ENCODE measurements around the gene ARID1B. TPM values are rescaled to one million over a fixed set of nuclear protein-coding genes. Genes with fewer than 3 reads are reported as not detected.

ARID1B gene
- total RNA-seq, 1 experiment from 2014 or later = 35.6 TPM

- Histone ChIP-seq H3K4me3 (replicated peaks in 1 of 2; ENCODE audit: low read depth in 1 of 2, low read length in 2 of 2) (no peak overlapping the region), H3K9me2 (ENCODE audit: insufficient read depth) (no peaks in the 10 kb centered on the region), H2AFZ (ENCODE audit: low read depth, low read length, poor library complexity, severe bottlenecking) (no peak overlapping the region), H3K4me1 (ENCODE audit: control insufficient read depth in 1 of 2, insufficient read depth in 2 of 2, low read length in 2 of 2) (peaks cover 8 to 12% of the 10 kb centered on the region in 2 experiments), H3K9ac (ENCODE audit: low read length) (no peak overlapping the region), H3K27me3 (ENCODE audit: insufficient read depth, low read length) (no peaks in the 10 kb centered on the region), H4K20me1 (ENCODE audit: insufficient read depth) (no peaks in the 10 kb centered on the region), H3K4me2 (ENCODE audit: low read length) (no peak overlapping the region), H3K27ac (ENCODE audit: low read depth, low read length) (no peak overlapping the region), H3K79me2 (ENCODE audit: insufficient read depth, low read length) (peaks cover 29% of the 10 kb centered on the region), H3K9me3 (ENCODE audit: control insufficient read depth in 1 of 2, insufficient read depth in 1 of 2, low read depth in 1 of 2, low read length in 2 of 2) (no peaks in the 10 kb centered on the region), H3K36me3 (ENCODE audit: control insufficient read depth in 1 of 2, insufficient read depth in 2 of 2, low read length in 2 of 2) (no peaks in the 10 kb centered on the region)
- no TSS peak for BruUV-seq (replicated peaks)
- ChIA-PET CTCF (no interaction called here), POLR2A (no interaction called here), RAD21 (ENCODE audit: low non-redundant PET in 1 of 2, low total read pairs in 2 of 2, uncharacterized antibody in 2 of 2, unreplicated experiment in 2 of 2) (no interaction called here)
- intact Hi-C loops (cut with micrococcal nuclease) = no loop called here
- TF ChIP-seq MAX (IDR thresholded peaks at IDR 0.05) (no peak), EZH2phosphoT487 (IDR thresholded peaks at IDR 0.05; ENCODE audit: borderline replicate concordance) (no peak), EZH2 (IDR thresholded peaks at IDR 0.05) (no peak), SIN3A (IDR thresholded peaks at IDR 0.05; ENCODE audit: low read depth) (no peak), POLR2A (IDR thresholded peaks at IDR 0.05; ENCODE audit: borderline replicate concordance, extremely low read depth, insufficient read depth, insufficient read length) (no peak), FOSL1 (IDR thresholded peaks at IDR 0.05; ENCODE audit: low read depth) (no peak), ZBTB33 (IDR thresholded peaks at IDR 0.05; ENCODE audit: extremely low read depth, insufficient replicate concordance, low read length) (no peak), ATF3 (IDR thresholded peaks at IDR 0.05) (no peak), ZNF274 (IDR thresholded peaks at IDR 0.05; ENCODE audit: low read depth, low read length) (no peak), POLR2AphosphoS5 (IDR thresholded peaks at IDR 0.05; ENCODE audit: low read depth, low read length) (no peak), ZFX (IDR thresholded peaks at IDR 0.05) (no peak), CBX3 (IDR thresholded peaks at IDR 0.05; ENCODE audit: low read depth) (no peak), SP1 (IDR thresholded peaks at IDR 0.05; ENCODE audit: low read depth) (no peak), EGR1 (IDR thresholded peaks at IDR 0.05; ENCODE audit: low read depth) (no peak), SRF (IDR thresholded peaks at IDR 0.05; ENCODE audit: low read depth) (no peak), YY1 (IDR thresholded peaks at IDR 0.05; ENCODE audit: extremely low read depth, insufficient replicate concordance, low read depth, low read length) (no peak), JUND (IDR thresholded peaks at IDR 0.05) (no peak)
- DNase-seq (ENCODE audit: low read depth, low spot score) (no peak), ATAC-seq (no peak)
Measured at GRCh38 chr6:156988276-156989158, 211.3 kb downstream of the ARID1B start.
